Hair follicular keratinocyte (primary cell): ENCODE data around the gene CNOT4. TPM values are rescaled to one million over a fixed set of nuclear protein-coding genes. Genes with fewer than 3 reads are reported as not detected.

Source experiments
- total RNA-seq: library from RNA; depleted of rRNA; stranded (reverse); fragments of >200 nt; gene quantifications from 2 replicates; pipeline ENCODE4 v1.2.3, GENCODE V29; 2015

CNOT4 gene
- total RNA-seq, result 6.6 and 10.1 TPM in 2 replicates

GRCh38 chr7:135509839-135510591, at the start of gene CNOT4:
CNOT4 (minus strand) TSS chr7:135510102; CDS start chr7:135438331, 71,771 bp downstream.

GRCh38 chr7:135557455-135558336, 47.8 kb upstream of the CNOT4 start, which contains the start of gene NUP205:
NUP205 (plus strand) TSS chr7:135557917; CDS start chr7:135557945, 28 bp downstream.

Other genes starting within 250 kb of the CNOT4 start
- gene NUP205, start 47.8 kb upstream of the CNOT4 start, total RNA-seq, result 58.7 and 68.3 TPM in 2 replicates
- gene STMP1, start 152.4 kb upstream of the CNOT4 start, total RNA-seq, result 20.9 and 28.7 TPM in 2 replicates
- gene SLC13A4, start 218.1 kb upstream of the CNOT4 start, total RNA-seq, result not detected in 2 replicates
- gene FAM180A, start 238.7 kb upstream of the CNOT4 start, total RNA-seq, result 0.08 and 0.53 TPM in 2 replicates